ENCODE measurements around the gene HCFC1R1.

DNA sequence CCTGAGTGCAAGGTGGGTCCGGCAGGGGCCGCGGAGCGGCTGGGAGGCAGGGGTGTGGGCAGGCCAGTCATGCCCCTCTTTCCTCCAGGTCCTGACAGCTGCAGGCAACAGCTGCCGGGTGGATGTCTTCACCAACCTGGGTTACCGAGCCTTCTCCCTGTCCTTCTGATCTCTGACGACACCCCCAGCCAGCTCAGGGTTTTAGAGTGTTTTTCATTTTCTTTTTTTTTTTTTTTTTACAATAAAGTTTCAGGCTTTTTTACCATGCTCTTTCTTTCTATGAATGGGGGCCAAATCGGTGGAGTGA lies 3.7 kb upstream of the HCFC1R1 start:
- TF ChIP-seq, protein P1, sequence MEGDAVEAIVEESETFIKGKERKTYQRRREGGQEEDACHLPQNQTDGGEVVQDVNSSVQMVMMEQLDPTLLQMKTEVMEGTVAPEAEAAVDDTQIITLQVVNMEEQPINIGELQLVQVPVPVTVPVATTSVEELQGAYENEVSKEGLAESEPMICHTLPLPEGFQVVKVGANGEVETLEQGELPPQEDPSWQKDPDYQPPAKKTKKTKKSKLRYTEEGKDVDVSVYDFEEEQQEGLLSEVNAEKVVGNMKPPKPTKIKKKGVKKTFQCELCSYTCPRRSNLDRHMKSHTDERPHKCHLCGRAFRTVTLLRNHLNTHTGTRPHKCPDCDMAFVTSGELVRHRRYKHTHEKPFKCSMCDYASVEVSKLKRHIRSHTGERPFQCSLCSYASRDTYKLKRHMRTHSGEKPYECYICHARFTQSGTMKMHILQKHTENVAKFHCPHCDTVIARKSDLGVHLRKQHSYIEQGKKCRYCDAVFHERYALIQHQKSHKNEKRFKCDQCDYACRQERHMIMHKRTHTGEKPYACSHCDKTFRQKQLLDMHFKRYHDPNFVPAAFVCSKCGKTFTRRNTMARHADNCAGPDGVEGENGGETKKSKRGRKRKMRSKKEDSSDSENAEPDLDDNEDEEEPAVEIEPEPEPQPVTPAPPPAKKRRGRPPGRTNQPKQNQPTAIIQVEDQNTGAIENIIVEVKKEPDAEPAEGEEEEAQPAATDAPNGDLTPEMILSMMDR (IDR thresholded peaks at IDR 0.05): no peak
- TF ChIP-seq POLR2A (IDR thresholded peaks at IDR 0.05): no peak

All from adrenal gland (tissue), 5 donors.